GM23338 (cell line): ENCODE measurements around the gene RHNO1. TPM values are rescaled to one million over a fixed set of nuclear protein-coding genes. Genes with fewer than 3 reads are reported as not detected.

Source experiments
- ATAC-seq: fragments of 200-7000 bp; cut with Tn5 transposase; 3 replicates; pipeline ENCODE4 v1.9.1; 2020
- DNase-seq: peaks from one replicate; pipeline ENCODE4 v3.0.0-alpha.2; 2015; ENCODE audit warnings: low spot score
- H2AFZ ChIP-seq: fragments of 200-600 bp; sonication (generic); 2 replicates; pipeline ENCODE4 v1.8.0; 2016; ENCODE audit warnings: antibody characterized with exemption, mild to moderate bottlenecking, moderate library complexity
- H3F3A ChIP-seq: fragments of 200-600 bp; sonication (generic); replicated peaks from 2 replicates; pipeline ENCODE4 v1.8.0; 2017; ENCODE audit warnings: antibody characterized with exemption, mixed run types, low read depth
- H3K27ac ChIP-seq: fragments of 200-600 bp; sonication (generic); 2 replicates; pipeline ENCODE4 v1.6.1; 2016; ENCODE audit warnings: low read depth
- H3K27me3 ChIP-seq: fragments of 200-600 bp; sonication (generic); 2 replicates; pipeline ENCODE4 v1.8.0; 2016; ENCODE audit warnings: mild to moderate bottlenecking, mixed run types, moderate library complexity; ENCODE audit not compliant: insufficient read depth
- H3K36me3 ChIP-seq: fragments of 200-600 bp; sonication (generic); 2 replicates; pipeline ENCODE4 v1.8.0; 2016; ENCODE audit warnings: mild to moderate bottlenecking; ENCODE audit not compliant: insufficient read depth
- H3K4me1 ChIP-seq: fragments of 200-600 bp; sonication (generic); 2 replicates; pipeline ENCODE4 v1.8.0; 2016; ENCODE audit warnings: mild to moderate bottlenecking, moderate library complexity; ENCODE audit not compliant: insufficient read depth
- H3K4me2 ChIP-seq: fragments of 200-600 bp; sonication (generic); 2 replicates; pipeline ENCODE4 v1.7.1; 2017; ENCODE audit warnings: mixed run types
- H3K4me3 ChIP-seq: fragments of 200-600 bp; sonication (generic); 2 replicates; pipeline ENCODE4 v1.6.1; 2016; ENCODE audit warnings: mixed run types
- H3K79me2 ChIP-seq: fragments of 200-600 bp; sonication (generic); replicated peaks from 2 replicates; pipeline ENCODE4 v1.8.0; 2017; ENCODE audit warnings: mild to moderate bottlenecking; ENCODE audit not compliant: insufficient read depth
- H3K9me2 ChIP-seq: fragments of 200-600 bp; sonication (generic); 2 replicates; pipeline ENCODE4 v1.8.0; 2017; ENCODE audit not compliant: insufficient read depth
- H4K20me1 ChIP-seq: fragments of 200-600 bp; sonication (generic); replicated peaks from 2 replicates; pipeline ENCODE4 v1.8.0; 2017; ENCODE audit warnings: mild to moderate bottlenecking; ENCODE audit not compliant: insufficient read depth
- H3K27ac Mint-ChIP-seq: 2 replicates; pipeline ENCODE4 v1.8.0; 2020; ENCODE audit warnings: inconsistent platforms, mild to moderate bottlenecking, moderate library complexity, mixed read lengths
- H3K27me3 Mint-ChIP-seq: 3 replicates; pipeline ENCODE4 v1.8.0; 2022; ENCODE audit warnings: low read depth, mild to moderate bottlenecking, moderate library complexity, mixed read lengths, inconsistent platforms; ENCODE audit not compliant: insufficient read depth, poor library complexity
- H3K36me3 Mint-ChIP-seq: 3 replicates; pipeline ENCODE4 v1.8.0; 2021; ENCODE audit warnings: low read depth, mild to moderate bottlenecking, inconsistent platforms, moderate library complexity, mixed read lengths
- H3K4me1 Mint-ChIP-seq: 3 replicates; pipeline ENCODE4 v1.8.0; 2020; ENCODE audit warnings: mild to moderate bottlenecking, inconsistent platforms, mixed read lengths
- H3K4me3 Mint-ChIP-seq: 3 replicates; pipeline ENCODE4 v1.8.0; 2021; ENCODE audit warnings: moderate library complexity, mild to moderate bottlenecking, inconsistent platforms, mixed read lengths
- H3K9me3 Mint-ChIP-seq: 3 replicates; pipeline ENCODE4 v1.8.0; 2020; ENCODE audit warnings: moderate library complexity, mild to moderate bottlenecking, inconsistent platforms, mixed read lengths
- CREB1 ChIP-seq: fragments of 250-450 bp; sonication (Bioruptor Pico); IDR thresholded peaks from 2 replicates; pipeline ENCODE4 v1.5.0; 2020; ENCODE audit warnings: low read depth, mild to moderate bottlenecking, moderate library complexity
- CTCF ChIP-seq, 2 experiments: fragments of 200-600 bp in 1 of 2; sonication (generic) in 1 of 2; conservative IDR thresholded peaks; 2 replicates each; pipeline versions ENCODE4 v1.5.1 to v1.6.1; 2016 to 2017; ENCODE audit warnings: antibody characterized with exemption in 2 of 2, low read depth in 2 of 2, mild to moderate bottlenecking in 2 of 2, moderate library complexity in 1 of 2
- ETS1 ChIP-seq: IDR thresholded peaks from 2 replicates; pipeline ENCODE4 v1.6.1; 2016; ENCODE audit warnings: antibody characterized with exemption
- EZH2 ChIP-seq: fragments of 200-600 bp; sonication (generic); IDR thresholded peaks from one replicate; pipeline ENCODE4 v1.8.0; 2017; ENCODE audit warnings: antibody characterized with exemption, mild to moderate bottlenecking, low read depth; ENCODE audit not compliant: unreplicated experiment
- EZH2phosphoT487 ChIP-seq: fragments of 200-600 bp; sonication (generic); IDR thresholded peaks from one replicate; pipeline ENCODE4 v1.8.1; 2018; ENCODE audit warnings: antibody characterized with exemption; ENCODE audit not compliant: unreplicated experiment
- JUNB ChIP-seq: IDR thresholded peaks from one replicate; pipeline ENCODE4 v1.6.1; 2016; ENCODE audit warnings: antibody characterized with exemption; ENCODE audit not compliant: unreplicated experiment
- NANOG ChIP-seq: IDR thresholded peaks from 2 replicates; pipeline ENCODE4 v1.6.1; 2016; ENCODE audit warnings: antibody characterized with exemption, borderline replicate concordance
- POLR2AphosphoS5 ChIP-seq: IDR thresholded peaks from 2 replicates; pipeline ENCODE4 v1.6.1; 2016; ENCODE audit warnings: antibody characterized with exemption, low read depth
- REST ChIP-seq: IDR thresholded peaks from one replicate; pipeline ENCODE4 v1.6.1; 2018; ENCODE audit warnings: antibody characterized with exemption; ENCODE audit not compliant: unreplicated experiment
- STAT1 ChIP-seq: IDR thresholded peaks from one replicate; pipeline ENCODE4 v1.6.1; 2016; ENCODE audit warnings: antibody characterized with exemption; ENCODE audit not compliant: unreplicated experiment
- ZNF114 ChIP-seq: fragments of 250-450 bp; sonication (Bioruptor Pico); IDR thresholded peaks from 2 replicates; pipeline ENCODE4 v1.5.0; 2020; ENCODE audit warnings: mild to moderate bottlenecking, moderate library complexity
- ZNF331 ChIP-seq: fragments of 250-450 bp; sonication (Bioruptor Pico); IDR thresholded peaks from 2 replicates; pipeline ENCODE4 v1.5.0; 2020; ENCODE audit warnings: low read depth, mild to moderate bottlenecking, moderate library complexity
- ZNF462 ChIP-seq: fragments of 250-450 bp; sonication (Bioruptor Pico); IDR thresholded peaks from 2 replicates; pipeline ENCODE4 v1.5.0; 2020; ENCODE audit warnings: mild to moderate bottlenecking, moderate library complexity
- polyA plus RNA-seq: library from polyadenylated mRNA; unstranded; fragments of >200 nt; fragmentation: Nextera tagmentation; extraction: Ambion mirVana; gene quantifications from 2 replicates; pipeline ENCODE4 v1.2.1, GENCODE V29; 2016
- total RNA-seq: library from RNA; depleted of rRNA; stranded (reverse); fragments of >200 nt; shearing (Covaris generic); gene quantifications from 2 replicates; pipeline ENCODE4 v1.2.3, GENCODE V29; 2014

Gene RHNO1
- total and polyA plus RNA-seq, 2 experiments from 2014 or later = 56.4 to 63.8 TPM

GRCh38 chr12:2902272-2902880, 25.4 kb downstream of the RHNO1 start:
- no peak overlapping the region for H3K4me3 Mint-ChIP-seq
- no peaks in the 10 kb centered on the region for H3K4me1 ChIP-seq
- no peak overlapping the region for H2AFZ ChIP-seq
- no peaks in the 10 kb centered on the region for H3K9me2 ChIP-seq
- DNase-seq = no peak
- no peaks in the 10 kb centered on the region for H3K27me3 ChIP-seq
- no peaks in the 10 kb centered on the region for H3K36me3 Mint-ChIP-seq
- H3K4me1 Mint-ChIP-seq = no peaks in the 10 kb centered on the region; the same call in 2 of the 3 replicates
- H3F3A ChIP-seq = no peaks in the 10 kb centered on the region; the same call in 1 of the 2 replicates
- H3K36me3 ChIP-seq = no peaks in the 10 kb centered on the region
- no peaks in the 10 kb centered on the region for H3K9me3 Mint-ChIP-seq
- peak; percentile 26; the same call in 1 of the 3 replicates for ATAC-seq
- H3K4me3 ChIP-seq = no peak overlapping the region
- no peak overlapping the region for H3K27ac ChIP-seq
- H3K79me2 ChIP-seq = peaks cover 21% of the 10 kb centered on the region
- H3K4me2 ChIP-seq = no peak overlapping the region
- peaks cover 4% of the 10 kb centered on the region for H3K27me3 Mint-ChIP-seq
- no peaks in the 10 kb centered on the region; the same call in 1 of the 2 replicates for H4K20me1 ChIP-seq
- TF ChIP-seq REST (no peak), CREB1 (CRISPR knock-in tag) (no peak), ZNF462 (CRISPR knock-in tag) (no peak), ZNF331 (no peak), ETS1 (no peak), NANOG (no peak), ZNF114 (CRISPR knock-in tag) (no peak), EZH2phosphoT487 (no peak), CTCF (conservative IDR thresholded peaks at IDR 0.05; ENCODE audit: low read depth in 2 of 2) (no peak), JUNB (no peak), STAT1 (no peak), EZH2 (no peak), POLR2AphosphoS5 (no peak)
- H3K27ac Mint-ChIP-seq = no peak overlapping the region
